WTC11 (cell line): ENCODE measurements around the gene DCAF11. TPM values are rescaled to one million over a fixed set of nuclear protein-coding genes. Genes with fewer than 3 reads are reported as not detected.

Experiments used
- ATF2 ChIP-seq: sonication (generic); formaldehyde crosslinking; IDR thresholded peaks from 2 replicates; pipeline ENCODE4 v1.8.1; 2022; ENCODE audit warnings: low read depth, missing genetic modification reagents, borderline replicate concordance
- CBFB ChIP-seq: sonication (generic); formaldehyde crosslinking; IDR thresholded peaks from 2 replicates; pipeline ENCODE4 v1.8.1; 2022; ENCODE audit warnings: mild to moderate bottlenecking, low read depth, missing genetic modification reagents
- CDX4 ChIP-seq: fragments of 250-450 bp; sonication (Bioruptor Pico); IDR thresholded peaks from 2 replicates; pipeline ENCODE4 v1.9.0; 2021; ENCODE audit warnings: moderate library complexity, mild to moderate bottlenecking, inconsistent platforms, borderline replicate concordance
- ELF4 ChIP-seq: sonication (generic); formaldehyde crosslinking; IDR thresholded peaks from 2 replicates; pipeline ENCODE4 v1.8.1; 2022; ENCODE audit warnings: low read depth, mild to moderate bottlenecking, moderate library complexity, missing genetic modification reagents
- GABPB1 ChIP-seq: sonication (generic); formaldehyde crosslinking; IDR thresholded peaks from 2 replicates; pipeline ENCODE4 v1.8.1; 2023; ENCODE audit warnings: mild to moderate bottlenecking, missing genetic modification reagents
- HMGA2 ChIP-seq: fragments of 250-450 bp; sonication (Bioruptor Pico); IDR thresholded peaks from 2 replicates; pipeline ENCODE4 v1.4.0; 2021; ENCODE audit warnings: mild to moderate bottlenecking, moderate library complexity
- JUN ChIP-seq: sonication (generic); formaldehyde crosslinking; IDR thresholded peaks from 2 replicates; pipeline ENCODE4 v1.8.0; 2023; ENCODE audit warnings: mild to moderate bottlenecking, missing genetic modification reagents
- MYBL2 ChIP-seq: sonication (generic); formaldehyde crosslinking; IDR thresholded peaks from 2 replicates; pipeline ENCODE4 v1.8.1; 2023; ENCODE audit warnings: mild to moderate bottlenecking, moderate library complexity, missing genetic modification reagents
- NFE2L1 ChIP-seq: sonication (generic); formaldehyde crosslinking; IDR thresholded peaks from 2 replicates; pipeline ENCODE4 v1.8.1; 2023; ENCODE audit warnings: missing genetic modification reagents
- NFYB ChIP-seq: sonication (generic); formaldehyde crosslinking; conservative IDR thresholded peaks from 2 replicates; pipeline ENCODE4 v1.8.0; 2022; ENCODE audit warnings: low read depth, missing genetic modification reagents
- NR3C1 ChIP-seq: sonication (generic); formaldehyde crosslinking; conservative IDR thresholded peaks from 2 replicates; pipeline ENCODE4 v1.8.1; 2023; ENCODE audit warnings: low read depth, mild to moderate bottlenecking, missing genetic modification reagents
- SP1 ChIP-seq: sonication (generic); formaldehyde crosslinking; conservative IDR thresholded peaks from 2 replicates; pipeline ENCODE4 v1.8.1; 2022; ENCODE audit warnings: missing genetic modification reagents
- ZBTB21 ChIP-seq: sonication (generic); formaldehyde crosslinking; IDR thresholded peaks from 2 replicates; pipeline ENCODE4 v1.8.1; 2023; ENCODE audit warnings: mild to moderate bottlenecking, missing genetic modification reagents, borderline replicate concordance
- ZNF138 ChIP-seq: sonication (generic); formaldehyde crosslinking; conservative IDR thresholded peaks from 2 replicates; pipeline ENCODE4 v1.8.1; 2022; ENCODE audit warnings: mild to moderate bottlenecking, moderate library complexity, missing genetic modification reagents
- total RNA-seq: library from RNA; stranded (reverse); gene quantifications from 3 replicates; pipeline ENCODE4 v1.2.3, GENCODE V29; 2021
- TF ChIP-seq, protein P1 (sequence below): sonication (generic); formaldehyde crosslinking; conservative IDR thresholded peaks from 2 replicates; pipeline ENCODE4 v1.8.1; 2022; ENCODE audit warnings: mild to moderate bottlenecking, missing genetic modification reagents
- TF ChIP-seq, protein P2 (sequence below): sonication (generic); formaldehyde crosslinking; IDR thresholded peaks from 2 replicates; pipeline ENCODE4 v1.8.1; 2023; ENCODE audit warnings: mild to moderate bottlenecking, missing genetic modification reagents, moderate library complexity
- TF ChIP-seq, protein P3 (sequence below): sonication (generic); formaldehyde crosslinking; IDR thresholded peaks from 2 replicates; pipeline ENCODE4 v1.8.0; 2023; ENCODE audit warnings: missing genetic modification reagents
- TF ChIP-seq, protein P4 (sequence below): sonication (generic); formaldehyde crosslinking; IDR thresholded peaks from 2 replicates; pipeline ENCODE4 v1.8.1; 2023; ENCODE audit warnings: mild to moderate bottlenecking, moderate library complexity, missing genetic modification reagents
- TF ChIP-seq, protein P5 (sequence below): fragments of 250-450 bp; sonication (Bioruptor Pico); IDR thresholded peaks from 2 replicates; pipeline ENCODE4 v1.8.0; 2021; ENCODE audit warnings: mild to moderate bottlenecking
- TF ChIP-seq, protein P6 (sequence below): sonication (generic); formaldehyde crosslinking; conservative IDR thresholded peaks from 2 replicates; pipeline ENCODE4 v1.8.1; 2023; ENCODE audit warnings: mild to moderate bottlenecking, low read depth, missing genetic modification reagents, moderate library complexity
- TF ChIP-seq, protein P7 (sequence below): sonication (generic); formaldehyde crosslinking; IDR thresholded peaks from 2 replicates; pipeline ENCODE4 v1.8.0; 2023; ENCODE audit warnings: missing genetic modification reagents, mild to moderate bottlenecking, borderline replicate concordance
- TF ChIP-seq, protein P8 (sequence below): sonication (generic); formaldehyde crosslinking; IDR thresholded peaks from 2 replicates; pipeline ENCODE4 v1.8.0; 2022; ENCODE audit warnings: mild to moderate bottlenecking, missing genetic modification reagents

Gene DCAF11
- total RNA-seq, 1 experiment from 2014 or later: 73.6 TPM

DNA sequence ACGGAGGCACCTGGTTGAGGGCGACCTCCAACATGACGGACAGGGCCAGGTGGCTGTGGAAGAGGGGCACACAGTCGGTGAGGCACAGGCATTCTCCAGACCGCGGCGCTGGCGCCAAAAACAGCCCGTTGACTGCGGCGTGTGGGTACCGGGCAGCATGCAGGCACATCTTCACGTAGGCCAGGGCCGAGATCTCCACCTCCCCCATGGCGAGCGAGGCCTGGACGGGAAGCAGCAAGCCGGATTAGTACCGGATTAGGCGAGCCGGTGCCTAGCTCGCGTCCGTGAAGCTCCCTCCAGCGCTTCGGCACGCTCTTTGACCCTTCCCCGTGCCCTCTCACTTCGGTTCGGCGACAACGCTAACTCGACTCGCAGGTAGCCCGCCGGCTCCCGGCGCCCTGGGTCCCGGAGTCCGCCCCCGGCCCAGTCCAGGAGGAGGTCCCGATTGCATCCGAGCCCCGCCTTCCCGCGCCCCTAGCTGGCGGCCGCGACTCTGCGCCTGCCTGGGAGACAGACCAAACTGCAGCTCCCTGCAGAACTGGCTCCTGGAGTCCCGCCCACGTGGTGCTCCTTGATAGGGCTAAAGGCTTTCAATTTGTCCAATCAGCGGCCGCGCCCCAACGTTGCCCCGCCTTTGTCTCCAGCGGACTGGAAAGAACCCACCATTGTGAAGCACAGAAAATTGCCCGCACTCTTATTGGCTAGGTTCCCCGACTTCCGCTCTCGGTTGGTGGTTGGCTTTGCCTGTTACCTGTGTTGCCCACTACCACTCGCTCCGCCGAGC is 26.7 kb downstream of the DCAF11 start, which contains the start of gene EMC9 (continued):
- TF ChIP-seq, protein P1, sequence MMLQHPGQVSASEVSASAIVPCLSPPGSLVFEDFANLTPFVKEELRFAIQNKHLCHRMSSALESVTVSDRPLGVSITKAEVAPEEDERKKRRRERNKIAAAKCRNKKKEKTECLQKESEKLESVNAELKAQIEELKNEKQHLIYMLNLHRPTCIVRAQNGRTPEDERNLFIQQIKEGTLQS (CRISPR knock-in tag): 0 out of 2 replicates have a peak, but pooled peaks have one; percentile 34
- TF ChIP-seq HMGA2 (no peak), NFYB (CRISPR knock-in tag) (peak; percentile 90), JUN (peak; percentile 68; the same call in 1 of the 2 replicates), ZBTB21 (peak; percentile 55; the same call in 1 of the 2 replicates), MYBL2 (CRISPR knock-in tag) (peak; percentile 98), ZNF138 (CRISPR knock-in tag) (0 out of 2 replicates have a peak, but pooled peaks have one; percentile 59), SP1 (CRISPR knock-in tag) (peak; percentile 68), ELF4 (CRISPR knock-in tag) (no peak), CDX4 (CRISPR knock-in tag) (no peak), NR3C1 (CRISPR knock-in tag) (no peak), GABPB1 (CRISPR knock-in tag) (peak; percentile 74), ATF2 (CRISPR knock-in tag) (peak; percentile 30; the same call in 1 of the 2 replicates), NFE2L1 (peak; percentile 71), CBFB (no peak)
- TF ChIP-seq, protein P2, sequence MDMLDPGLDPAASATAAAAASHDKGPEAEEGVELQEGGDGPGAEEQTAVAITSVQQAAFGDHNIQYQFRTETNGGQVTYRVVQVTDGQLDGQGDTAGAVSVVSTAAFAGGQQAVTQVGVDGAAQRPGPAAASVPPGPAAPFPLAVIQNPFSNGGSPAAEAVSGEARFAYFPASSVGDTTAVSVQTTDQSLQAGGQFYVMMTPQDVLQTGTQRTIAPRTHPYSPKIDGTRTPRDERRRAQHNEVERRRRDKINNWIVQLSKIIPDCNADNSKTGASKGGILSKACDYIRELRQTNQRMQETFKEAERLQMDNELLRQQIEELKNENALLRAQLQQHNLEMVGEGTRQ (CRISPR knock-in tag): peak; percentile 89
- TF ChIP-seq, protein P3, sequence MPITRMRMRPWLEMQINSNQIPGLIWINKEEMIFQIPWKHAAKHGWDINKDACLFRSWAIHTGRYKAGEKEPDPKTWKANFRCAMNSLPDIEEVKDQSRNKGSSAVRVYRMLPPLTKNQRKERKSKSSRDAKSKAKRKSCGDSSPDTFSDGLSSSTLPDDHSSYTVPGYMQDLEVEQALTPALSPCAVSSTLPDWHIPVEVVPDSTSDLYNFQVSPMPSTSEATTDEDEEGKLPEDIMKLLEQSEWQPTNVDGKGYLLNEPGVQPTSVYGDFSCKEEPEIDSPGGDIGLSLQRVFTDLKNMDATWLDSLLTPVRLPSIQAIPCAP (CRISPR knock-in tag): no peak
- TF ChIP-seq, protein P4, sequence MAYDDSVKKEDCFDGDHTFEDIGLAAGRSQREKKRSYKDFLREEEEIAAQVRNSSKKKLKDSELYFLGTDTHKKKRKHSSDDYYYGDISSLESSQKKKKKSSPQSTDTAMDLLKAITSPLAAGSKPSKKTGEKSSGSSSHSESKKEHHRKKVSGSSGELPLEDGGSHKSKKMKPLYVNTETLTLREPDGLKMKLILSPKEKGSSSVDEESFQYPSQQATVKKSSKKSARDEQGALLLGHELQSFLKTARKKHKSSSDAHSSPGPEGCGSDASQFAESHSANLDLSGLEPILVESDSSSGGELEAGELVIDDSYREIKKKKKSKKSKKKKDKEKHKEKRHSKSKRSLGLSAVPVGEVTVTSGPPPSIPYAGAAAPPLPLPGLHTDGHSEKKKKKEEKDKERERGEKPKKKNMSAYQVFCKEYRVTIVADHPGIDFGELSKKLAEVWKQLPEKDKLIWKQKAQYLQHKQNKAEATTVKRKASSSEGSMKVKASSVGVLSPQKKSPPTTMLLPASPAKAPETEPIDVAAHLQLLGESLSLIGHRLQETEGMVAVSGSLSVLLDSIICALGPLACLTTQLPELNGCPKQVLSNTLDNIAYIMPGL (CRISPR knock-in tag): peak; percentile 84; the same call in 1 of the 2 replicates
- TF ChIP-seq, protein P5, sequence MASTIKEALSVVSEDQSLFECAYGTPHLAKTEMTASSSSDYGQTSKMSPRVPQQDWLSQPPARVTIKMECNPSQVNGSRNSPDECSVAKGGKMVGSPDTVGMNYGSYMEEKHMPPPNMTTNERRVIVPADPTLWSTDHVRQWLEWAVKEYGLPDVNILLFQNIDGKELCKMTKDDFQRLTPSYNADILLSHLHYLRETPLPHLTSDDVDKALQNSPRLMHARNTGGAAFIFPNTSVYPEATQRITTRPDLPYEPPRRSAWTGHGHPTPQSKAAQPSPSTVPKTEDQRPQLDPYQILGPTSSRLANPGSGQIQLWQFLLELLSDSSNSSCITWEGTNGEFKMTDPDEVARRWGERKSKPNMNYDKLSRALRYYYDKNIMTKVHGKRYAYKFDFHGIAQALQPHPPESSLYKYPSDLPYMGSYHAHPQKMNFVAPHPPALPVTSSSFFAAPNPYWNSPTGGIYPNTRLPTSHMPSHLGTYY (CRISPR knock-in tag): no peak
- TF ChIP-seq, protein P6, sequence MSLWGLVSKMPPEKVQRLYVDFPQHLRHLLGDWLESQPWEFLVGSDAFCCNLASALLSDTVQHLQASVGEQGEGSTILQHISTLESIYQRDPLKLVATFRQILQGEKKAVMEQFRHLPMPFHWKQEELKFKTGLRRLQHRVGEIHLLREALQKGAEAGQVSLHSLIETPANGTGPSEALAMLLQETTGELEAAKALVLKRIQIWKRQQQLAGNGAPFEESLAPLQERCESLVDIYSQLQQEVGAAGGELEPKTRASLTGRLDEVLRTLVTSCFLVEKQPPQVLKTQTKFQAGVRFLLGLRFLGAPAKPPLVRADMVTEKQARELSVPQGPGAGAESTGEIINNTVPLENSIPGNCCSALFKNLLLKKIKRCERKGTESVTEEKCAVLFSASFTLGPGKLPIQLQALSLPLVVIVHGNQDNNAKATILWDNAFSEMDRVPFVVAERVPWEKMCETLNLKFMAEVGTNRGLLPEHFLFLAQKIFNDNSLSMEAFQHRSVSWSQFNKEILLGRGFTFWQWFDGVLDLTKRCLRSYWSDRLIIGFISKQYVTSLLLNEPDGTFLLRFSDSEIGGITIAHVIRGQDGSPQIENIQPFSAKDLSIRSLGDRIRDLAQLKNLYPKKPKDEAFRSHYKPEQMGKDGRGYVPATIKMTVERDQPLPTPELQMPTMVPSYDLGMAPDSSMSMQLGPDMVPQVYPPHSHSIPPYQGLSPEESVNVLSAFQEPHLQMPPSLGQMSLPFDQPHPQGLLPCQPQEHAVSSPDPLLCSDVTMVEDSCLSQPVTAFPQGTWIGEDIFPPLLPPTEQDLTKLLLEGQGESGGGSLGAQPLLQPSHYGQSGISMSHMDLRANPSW: no peak
- TF ChIP-seq, protein P7, sequence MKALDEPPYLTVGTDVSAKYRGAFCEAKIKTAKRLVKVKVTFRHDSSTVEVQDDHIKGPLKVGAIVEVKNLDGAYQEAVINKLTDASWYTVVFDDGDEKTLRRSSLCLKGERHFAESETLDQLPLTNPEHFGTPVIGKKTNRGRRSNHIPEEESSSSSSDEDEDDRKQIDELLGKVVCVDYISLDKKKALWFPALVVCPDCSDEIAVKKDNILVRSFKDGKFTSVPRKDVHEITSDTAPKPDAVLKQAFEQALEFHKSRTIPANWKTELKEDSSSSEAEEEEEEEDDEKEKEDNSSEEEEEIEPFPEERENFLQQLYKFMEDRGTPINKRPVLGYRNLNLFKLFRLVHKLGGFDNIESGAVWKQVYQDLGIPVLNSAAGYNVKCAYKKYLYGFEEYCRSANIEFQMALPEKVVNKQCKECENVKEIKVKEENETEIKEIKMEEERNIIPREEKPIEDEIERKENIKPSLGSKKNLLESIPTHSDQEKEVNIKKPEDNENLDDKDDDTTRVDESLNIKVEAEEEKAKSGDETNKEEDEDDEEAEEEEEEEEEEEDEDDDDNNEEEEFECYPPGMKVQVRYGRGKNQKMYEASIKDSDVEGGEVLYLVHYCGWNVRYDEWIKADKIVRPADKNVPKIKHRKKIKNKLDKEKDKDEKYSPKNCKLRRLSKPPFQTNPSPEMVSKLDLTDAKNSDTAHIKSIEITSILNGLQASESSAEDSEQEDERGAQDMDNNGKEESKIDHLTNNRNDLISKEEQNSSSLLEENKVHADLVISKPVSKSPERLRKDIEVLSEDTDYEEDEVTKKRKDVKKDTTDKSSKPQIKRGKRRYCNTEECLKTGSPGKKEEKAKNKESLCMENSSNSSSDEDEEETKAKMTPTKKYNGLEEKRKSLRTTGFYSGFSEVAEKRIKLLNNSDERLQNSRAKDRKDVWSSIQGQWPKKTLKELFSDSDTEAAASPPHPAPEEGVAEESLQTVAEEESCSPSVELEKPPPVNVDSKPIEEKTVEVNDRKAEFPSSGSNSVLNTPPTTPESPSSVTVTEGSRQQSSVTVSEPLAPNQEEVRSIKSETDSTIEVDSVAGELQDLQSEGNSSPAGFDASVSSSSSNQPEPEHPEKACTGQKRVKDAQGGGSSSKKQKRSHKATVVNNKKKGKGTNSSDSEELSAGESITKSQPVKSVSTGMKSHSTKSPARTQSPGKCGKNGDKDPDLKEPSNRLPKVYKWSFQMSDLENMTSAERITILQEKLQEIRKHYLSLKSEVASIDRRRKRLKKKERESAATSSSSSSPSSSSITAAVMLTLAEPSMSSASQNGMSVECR (CRISPR knock-in tag): no peak; the same call in 1 of the 2 replicates
- TF ChIP-seq, protein P8, sequence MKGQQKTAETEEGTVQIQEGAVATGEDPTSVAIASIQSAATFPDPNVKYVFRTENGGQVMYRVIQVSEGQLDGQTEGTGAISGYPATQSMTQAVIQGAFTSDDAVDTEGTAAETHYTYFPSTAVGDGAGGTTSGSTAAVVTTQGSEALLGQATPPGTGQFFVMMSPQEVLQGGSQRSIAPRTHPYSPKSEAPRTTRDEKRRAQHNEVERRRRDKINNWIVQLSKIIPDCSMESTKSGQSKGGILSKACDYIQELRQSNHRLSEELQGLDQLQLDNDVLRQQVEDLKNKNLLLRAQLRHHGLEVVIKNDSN (CRISPR knock-in tag): peak; percentile 82
